HepG2 (cell line): ENCODE data around the gene ANKRD10. TPM values are rescaled to one million over a fixed set of nuclear protein-coding genes. Genes with fewer than 3 reads are reported as not detected.
A peak's percentile ranks its signal among the peaks of the same experiment; 100 is the strongest.

Experiments used
- ATM ChIP-seq: fragments of 450-650 bp; IDR thresholded peaks from 2 replicates; pipeline ENCODE4 v1.7.1; 2017; ENCODE audit warnings: mild to moderate bottlenecking, borderline replicate concordance
- DMAP1 ChIP-seq: IDR thresholded peaks from 2 replicates; pipeline ENCODE4 v1.6.1; 2016
- MED13 ChIP-seq: sonication (generic); formaldehyde crosslinking; IDR thresholded peaks from 2 replicates; pipeline ENCODE4 v1.5.0; 2020; ENCODE audit warnings: missing genetic modification reagents
- NR1H2 ChIP-seq: sonication (generic); formaldehyde crosslinking; IDR thresholded peaks from 2 replicates; pipeline ENCODE4 v1.8.1; 2022; ENCODE audit warnings: low read depth, missing genetic modification reagents, borderline replicate concordance
- SMAD3 ChIP-seq: sonication (generic); formaldehyde crosslinking; IDR thresholded peaks from 2 replicates; pipeline ENCODE4 v1.4.0; 2020; ENCODE audit warnings: missing genetic modification reagents
- SNAPC4 ChIP-seq: sonication (generic); formaldehyde crosslinking; IDR thresholded peaks from 2 replicates; pipeline ENCODE4 v1.4.0; 2020; ENCODE audit warnings: mild to moderate bottlenecking, missing genetic modification reagents
- SSRP1 ChIP-seq: IDR thresholded peaks from 2 replicates; pipeline ENCODE4 v1.6.1; 2016; ENCODE audit warnings: control low read depth
- TOE1 ChIP-seq: sonication (generic); formaldehyde crosslinking; IDR thresholded peaks from 2 replicates; pipeline ENCODE4 v1.4.0; 2020; ENCODE audit warnings: mild to moderate bottlenecking, missing genetic modification reagents
- TRIM24 ChIP-seq: sonication (generic); formaldehyde crosslinking; IDR thresholded peaks from 2 replicates; pipeline ENCODE4 v1.8.0; 2022; ENCODE audit warnings: mild to moderate bottlenecking, missing genetic modification reagents
- ZFP36 ChIP-seq: fragments of 150-350 bp; IDR thresholded peaks from 2 replicates; pipeline ENCODE4 v1.6.1; 2018; ENCODE audit warnings: borderline replicate concordance, low read length, low read depth; ENCODE audit not compliant: partially characterized antibody
- ZNF264 ChIP-seq: sonication (generic); formaldehyde crosslinking; IDR thresholded peaks from 2 replicates; pipeline ENCODE4 v1.4.0; 2020; ENCODE audit warnings: missing genetic modification reagents
- ZNF329 ChIP-seq: sonication (generic); formaldehyde crosslinking; IDR thresholded peaks from 2 replicates; pipeline ENCODE4 v1.9.0; 2021; ENCODE audit warnings: low read depth, mild to moderate bottlenecking, missing genetic modification reagents
- ZNF496 ChIP-seq: sonication (generic); formaldehyde crosslinking; IDR thresholded peaks from 2 replicates; pipeline ENCODE4 v1.8.1; 2023; ENCODE audit warnings: mild to moderate bottlenecking, moderate library complexity, missing genetic modification reagents; ENCODE audit not compliant: insufficient replicate concordance
- ZNF547 ChIP-seq: sonication (generic); formaldehyde crosslinking; IDR thresholded peaks from 2 replicates; pipeline ENCODE4 v1.5.1; 2020; ENCODE audit warnings: mild to moderate bottlenecking, missing genetic modification reagents
- ZNF567 ChIP-seq: sonication (generic); formaldehyde crosslinking; IDR thresholded peaks from 2 replicates; pipeline ENCODE4 v1.8.1; 2023; ENCODE audit warnings: mild to moderate bottlenecking, missing genetic modification reagents, borderline replicate concordance
- ZNF644 ChIP-seq: IDR thresholded peaks from 2 replicates; pipeline ENCODE4 v1.6.1; 2016; ENCODE audit warnings: low read depth
- ZNF766 ChIP-seq: sonication (generic); formaldehyde crosslinking; IDR thresholded peaks from 2 replicates; pipeline ENCODE4 v1.5.0; 2020; ENCODE audit warnings: missing genetic modification reagents, borderline replicate concordance
- ZNF800 ChIP-seq: sonication (generic); formaldehyde crosslinking; IDR thresholded peaks from 2 replicates; pipeline ENCODE4 v1.4.0; 2020; ENCODE audit warnings: missing genetic modification reagents
- ZNF816 ChIP-seq: sonication (generic); formaldehyde crosslinking; IDR thresholded peaks from 2 replicates; pipeline ENCODE4 v1.8.0; 2022; ENCODE audit warnings: missing genetic modification reagents, mild to moderate bottlenecking, borderline replicate concordance
- ZSCAN20 ChIP-seq: sonication (generic); formaldehyde crosslinking; IDR thresholded peaks from 2 replicates; pipeline ENCODE4 v1.4.0; 2020; ENCODE audit warnings: missing genetic modification reagents, mild to moderate bottlenecking, borderline replicate concordance
- ZSCAN22 ChIP-seq: sonication (generic); formaldehyde crosslinking; IDR thresholded peaks from 2 replicates; pipeline ENCODE4 v1.4.0; 2020; ENCODE audit warnings: mild to moderate bottlenecking, missing genetic modification reagents
- polyA plus RNA-seq, 8 experiments: library from polyadenylated mRNA; depleted of rRNA in 3 of 8; stranded (reverse) in 7 of 8; unstranded in 1 of 8; fragments of >200 nt; fragmentation: Illumina TruSeq in 4 of 8; extraction: Trizol in 4 of 8; gene quantifications; 2 replicates each; pipeline versions ENCODE4 v1.2.1 to v1.2.3, GENCODE V29; 2011 to 2016; ENCODE audit warnings: low read depth in 4 of 8, missing spikeins in 1 of 8, mixed read lengths in 1 of 8; ENCODE audit not compliant: insufficient read depth in 1 of 8
- total RNA-seq, 5 experiments: library from RNA; depleted of rRNA; stranded (reverse); fragments of >200 nt; fragmentation: Illumina TruSeq; extraction: Trizol; gene quantifications; 2 replicates each; pipeline ENCODE4 v1.2.3, GENCODE V29; 2016; ENCODE audit warnings: low read depth in 1 of 5
- TF ChIP-seq, protein P1 (sequence below): sonication (generic); formaldehyde crosslinking; IDR thresholded peaks from 2 replicates; pipeline ENCODE4 v1.8.1; 2023; ENCODE audit warnings: mild to moderate bottlenecking, missing genetic modification reagents

Gene ANKRD10
- total and polyA plus RNA-seq, 2 of the 13 experiments (the other 11 are each of a cell fraction or from before 2014, with no cell fraction given), result 108 to 115 TPM

GRCh38 chr13:110914331-110915056 is 375 bp downstream of the ANKRD10 start (continued):
- TF ChIP-seq SNAPC4 (no peak), ZNF800 (CRISPR knock-in tag) (peak; percentile 58), SSRP1 (CRISPR knock-in tag) (no peak), NR1H2 (CRISPR knock-in tag) (no peak), ZNF816 (peak; percentile 79), ZNF264 (CRISPR knock-in tag) (0 out of 2 replicates have a peak, but pooled peaks have one; percentile 22), TOE1 (CRISPR knock-in tag) (no peak), ZFP36 (no peak), DMAP1 (peak; percentile 71; the same call in 1 of the 2 replicates), ZSCAN22 (no peak), ZSCAN20 (CRISPR knock-in tag) (0 out of 2 replicates have a peak, but pooled peaks have one; percentile 74), MED13 (CRISPR knock-in tag) (peak; percentile 37; the same call in 1 of the 2 replicates), ZNF766 (CRISPR knock-in tag) (no peak; the same call in 1 of the 2 replicates), ZNF547 (CRISPR knock-in tag) (peak; percentile 87), ZNF644 (CRISPR knock-in tag) (no peak), SMAD3 (no peak; the same call in 1 of the 2 replicates), ZNF496 (CRISPR knock-in tag) (no peak), ZNF329 (CRISPR knock-in tag) (peak; percentile 28; the same call in 1 of the 2 replicates), TRIM24 (CRISPR knock-in tag) (no peak), ZNF567 (peak; percentile 50; the same call in 1 of the 2 replicates), ATM (no peak)
- TF ChIP-seq, protein P1, sequence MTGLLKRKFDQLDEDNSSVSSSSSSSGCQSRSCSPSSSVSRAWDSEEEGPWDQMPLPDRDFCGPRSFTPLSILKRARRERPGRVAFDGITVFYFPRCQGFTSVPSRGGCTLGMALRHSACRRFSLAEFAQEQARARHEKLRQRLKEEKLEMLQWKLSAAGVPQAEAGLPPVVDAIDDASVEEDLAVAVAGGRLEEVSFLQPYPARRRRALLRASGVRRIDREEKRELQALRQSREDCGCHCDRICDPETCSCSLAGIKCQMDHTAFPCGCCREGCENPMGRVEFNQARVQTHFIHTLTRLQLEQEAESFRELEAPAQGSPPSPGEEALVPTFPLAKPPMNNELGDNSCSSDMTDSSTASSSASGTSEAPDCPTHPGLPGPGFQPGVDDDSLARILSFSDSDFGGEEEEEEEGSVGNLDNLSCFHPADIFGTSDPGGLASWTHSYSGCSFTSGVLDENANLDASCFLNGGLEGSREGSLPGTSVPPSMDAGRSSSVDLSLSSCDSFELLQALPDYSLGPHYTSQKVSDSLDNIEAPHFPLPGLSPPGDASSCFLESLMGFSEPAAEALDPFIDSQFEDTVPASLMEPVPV, result peak; percentile 39; the same call in 1 of the 2 replicates
